KOPT-K1 (cell line): Measurements from ENCODE around the gene MCF2L2.

Experiments
- H3K27ac ChIP-seq: fragments of 200-600 bp; sonication (generic); 2 replicates; pipeline ENCODE4 v1.5.1; 2016; ENCODE audit warnings: antibody characterized with exemption, mild to moderate bottlenecking, low read depth, low read length; ENCODE audit not compliant: poor library complexity, severe bottlenecking
- H3K36me3 ChIP-seq: fragments of 200-600 bp; sonication (generic); 2 replicates; pipeline ENCODE4 v1.5.1; 2017; ENCODE audit warnings: antibody characterized with exemption, mild to moderate bottlenecking, low read length, moderate library complexity; ENCODE audit not compliant: insufficient read depth
- H3K9me3 ChIP-seq: fragments of 200-600 bp; sonication (generic); 2 replicates; pipeline ENCODE4 v1.5.1; 2017; ENCODE audit warnings: antibody characterized with exemption, low read length, mild to moderate bottlenecking; ENCODE audit not compliant: insufficient read depth, poor library complexity, severe bottlenecking

MCF2L2 gene

DNA sequence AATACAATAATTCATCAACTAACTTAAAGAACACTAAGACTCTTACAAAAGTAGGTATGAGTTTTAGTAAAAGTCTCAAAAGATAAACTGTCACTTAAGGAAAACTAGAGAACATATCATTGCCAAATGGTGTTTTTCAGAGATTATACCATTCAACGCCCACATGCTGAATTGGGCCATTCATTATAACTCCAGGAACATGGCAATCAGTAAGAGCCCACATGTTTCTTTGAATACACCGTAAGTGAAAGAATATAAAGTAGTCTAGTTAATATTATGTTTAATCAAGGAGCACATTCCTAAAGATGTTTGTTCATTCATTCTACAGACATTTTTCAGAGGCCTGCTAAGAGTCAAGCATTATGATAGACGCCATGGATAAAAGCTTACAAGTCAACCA, 152.5 kb downstream of the MCF2L2 start:
- no peaks in the 10 kb centered on the region for H3K36me3 ChIP-seq
- no peak overlapping the region for H3K27ac ChIP-seq
- H3K9me3 ChIP-seq, result no peaks in the 10 kb centered on the region

DNA sequence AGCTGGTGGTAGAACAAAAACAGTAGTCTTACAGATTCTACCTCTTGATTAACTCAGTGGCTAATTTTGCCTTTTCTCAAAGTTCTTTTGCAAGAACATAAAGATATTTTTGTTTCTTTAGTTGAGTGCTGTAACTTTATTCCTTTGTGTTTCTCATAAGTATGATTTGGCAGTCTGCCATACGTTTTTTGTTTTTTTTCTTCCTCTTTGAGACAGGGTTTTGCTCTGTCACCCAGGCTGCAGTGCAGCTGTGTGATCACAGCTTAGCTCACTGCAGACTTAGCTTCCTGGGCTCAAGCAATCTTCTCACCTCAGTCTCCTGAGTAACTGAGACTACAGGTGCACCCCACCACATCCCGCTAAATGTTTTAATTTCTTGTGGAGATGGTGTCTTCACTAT, 153.0 kb downstream of the MCF2L2 start:
- no peaks in the 10 kb centered on the region for H3K9me3 ChIP-seq
- no peaks in the 10 kb centered on the region for H3K36me3 ChIP-seq
- H3K27ac ChIP-seq, result no peak overlapping the region

DNA sequence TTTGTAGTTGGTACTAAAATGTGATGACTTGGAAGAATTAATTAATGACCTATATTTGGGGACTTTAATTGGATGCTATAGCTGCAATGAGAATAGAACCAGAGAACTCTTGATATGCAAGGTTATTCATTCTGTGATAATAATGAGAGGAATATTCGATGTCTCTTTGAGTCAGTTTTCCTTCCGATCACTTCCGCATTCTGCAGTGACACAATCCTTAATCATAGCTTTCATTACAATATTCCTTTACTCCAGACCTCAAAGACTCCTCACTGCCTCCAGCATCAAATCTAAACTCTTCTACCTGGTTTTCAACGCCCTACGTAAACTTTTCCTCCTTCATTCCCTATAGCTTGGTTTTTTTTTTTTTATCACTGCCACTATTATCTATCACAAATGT, 153.8 kb downstream of the MCF2L2 start:
- no peaks in the 10 kb centered on the region for H3K36me3 ChIP-seq
- H3K27ac ChIP-seq, result no peak overlapping the region
- H3K9me3 ChIP-seq, result no peaks in the 10 kb centered on the region

DNA sequence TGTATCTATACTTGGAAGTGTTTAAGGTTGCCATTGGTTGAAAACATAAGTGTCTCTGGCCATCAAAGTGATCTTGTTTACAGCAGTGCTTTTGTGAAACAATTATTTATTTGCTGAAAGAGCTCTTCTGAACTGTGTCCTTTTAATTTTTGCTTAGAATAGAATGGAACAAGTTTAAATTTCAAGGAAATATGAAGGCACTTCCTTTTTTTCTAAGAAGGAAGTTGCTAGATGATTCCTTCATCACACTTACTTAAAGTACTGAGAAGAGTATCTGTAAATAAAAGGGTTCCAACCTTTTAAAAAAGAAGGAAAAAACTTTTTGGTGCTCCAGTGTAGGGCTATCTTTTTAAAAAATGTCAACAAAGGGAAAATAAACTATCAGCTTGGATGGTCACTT, 155.6 kb downstream of the MCF2L2 start:
- H3K36me3 ChIP-seq, result no peaks in the 10 kb centered on the region
- H3K9me3 ChIP-seq, result no peaks in the 10 kb centered on the region
- no peak overlapping the region for H3K27ac ChIP-seq

DNA sequence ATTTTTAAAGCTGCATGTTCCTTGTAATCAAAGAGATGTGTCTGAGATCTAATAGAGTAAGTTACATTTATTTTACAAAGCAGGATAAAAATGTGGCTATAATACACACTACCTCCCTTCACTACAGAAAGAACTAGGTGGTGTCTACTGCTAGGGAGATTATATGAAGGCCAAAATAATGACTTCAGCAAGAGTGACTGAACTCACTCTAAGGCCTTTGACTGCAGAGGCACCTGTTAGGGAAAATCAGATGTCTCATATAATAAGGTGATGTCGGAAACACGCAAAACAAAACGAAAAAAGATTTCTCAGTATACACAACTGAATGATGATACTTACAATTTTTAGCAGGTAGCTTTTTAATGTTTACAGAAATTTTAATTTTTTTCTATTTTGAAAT, 156.3 kb downstream of the MCF2L2 start:
- H3K36me3 ChIP-seq, result no peaks in the 10 kb centered on the region
- no peaks in the 10 kb centered on the region for H3K9me3 ChIP-seq
- no peak overlapping the region for H3K27ac ChIP-seq

DNA sequence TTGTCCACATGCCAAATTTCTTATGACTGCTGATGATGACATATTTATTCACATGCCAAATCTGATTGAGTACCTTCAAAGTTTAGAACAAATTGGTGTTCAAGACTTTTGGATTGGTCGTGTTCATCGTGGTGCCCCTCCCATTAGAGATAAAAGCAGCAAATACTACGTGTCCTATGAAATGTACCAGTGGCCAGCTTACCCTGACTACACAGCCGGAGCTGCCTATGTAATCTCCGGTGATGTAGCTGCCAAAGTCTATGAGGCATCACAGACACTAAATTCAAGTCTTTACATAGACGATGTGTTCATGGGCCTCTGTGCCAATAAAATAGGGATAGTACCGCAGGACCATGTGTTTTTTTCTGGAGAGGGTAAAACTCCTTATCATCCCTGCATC, 158.1 kb downstream of the MCF2L2 start:
- Histone ChIP-seq H3K36me3 (no peaks in the 10 kb centered on the region), H3K27ac (no peak overlapping the region), H3K9me3 (no peaks in the 10 kb centered on the region)

DNA sequence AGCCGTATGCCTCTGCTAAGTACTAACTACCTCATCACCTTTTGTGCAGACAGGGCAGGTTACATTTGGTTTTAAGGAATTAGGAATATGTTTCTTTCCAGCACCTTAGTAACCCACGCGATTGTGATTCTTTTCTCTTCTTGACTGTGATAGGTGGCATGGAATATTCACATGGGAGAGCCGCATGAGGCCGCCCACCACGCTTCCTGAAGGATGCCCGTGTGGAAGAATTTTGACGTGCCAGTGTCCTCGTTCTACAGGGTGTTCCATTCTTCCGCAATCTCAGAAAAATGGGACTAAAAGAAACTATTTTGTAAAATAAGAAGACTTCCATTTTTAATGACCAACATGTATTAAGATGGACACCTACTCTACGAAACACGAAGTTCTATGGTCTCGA, 159.1 kb downstream of the MCF2L2 start:
- no peaks in the 10 kb centered on the region for H3K36me3 ChIP-seq
- no peaks in the 10 kb centered on the region for H3K9me3 ChIP-seq
- no peak overlapping the region for H3K27ac ChIP-seq

DNA sequence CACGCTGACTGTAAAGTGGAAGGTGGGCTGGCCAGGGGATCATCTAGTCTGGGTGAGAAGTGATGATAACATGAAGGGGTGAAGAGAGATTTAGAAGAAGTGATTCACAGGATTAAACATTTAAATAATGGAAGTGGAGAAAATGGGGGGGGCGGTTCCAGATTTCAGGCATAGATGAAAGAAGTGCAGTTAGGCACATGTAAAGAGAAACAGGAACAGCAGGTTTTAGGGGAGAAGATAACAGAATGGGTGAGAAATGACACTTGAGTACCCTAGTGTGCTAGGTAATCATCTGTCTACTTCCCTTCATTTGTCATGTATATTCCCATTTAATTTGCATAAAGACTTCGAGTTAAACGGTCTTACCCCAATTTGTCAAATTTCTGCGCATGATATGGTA, 160.1 kb downstream of the MCF2L2 start:
- no peaks in the 10 kb centered on the region for H3K9me3 ChIP-seq
- H3K36me3 ChIP-seq, result no peaks in the 10 kb centered on the region
- H3K27ac ChIP-seq, result no peak overlapping the region

DNA sequence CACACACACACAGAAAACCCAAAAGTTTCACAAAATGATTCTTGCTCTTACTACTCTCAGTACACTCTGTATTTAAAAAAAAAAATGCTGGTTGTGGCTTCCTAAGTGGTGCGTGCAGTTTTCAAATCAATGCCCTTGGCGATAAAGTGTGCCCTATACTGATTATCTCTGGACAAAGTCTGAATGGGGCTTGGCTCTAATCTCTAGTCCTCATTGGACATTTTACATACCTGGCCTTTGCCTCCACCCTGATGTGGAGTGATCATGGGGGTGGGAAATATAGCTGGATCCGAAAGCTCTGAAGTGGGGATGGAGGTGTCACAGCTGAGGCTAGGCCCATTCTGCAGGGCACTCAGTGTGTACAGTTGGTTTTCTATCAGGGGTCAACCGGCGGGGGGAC, 161.3 kb downstream of the MCF2L2 start:
- H3K36me3 ChIP-seq, result no peaks in the 10 kb centered on the region
- H3K27ac ChIP-seq, result no peak overlapping the region
- no peaks in the 10 kb centered on the region for H3K9me3 ChIP-seq

DNA sequence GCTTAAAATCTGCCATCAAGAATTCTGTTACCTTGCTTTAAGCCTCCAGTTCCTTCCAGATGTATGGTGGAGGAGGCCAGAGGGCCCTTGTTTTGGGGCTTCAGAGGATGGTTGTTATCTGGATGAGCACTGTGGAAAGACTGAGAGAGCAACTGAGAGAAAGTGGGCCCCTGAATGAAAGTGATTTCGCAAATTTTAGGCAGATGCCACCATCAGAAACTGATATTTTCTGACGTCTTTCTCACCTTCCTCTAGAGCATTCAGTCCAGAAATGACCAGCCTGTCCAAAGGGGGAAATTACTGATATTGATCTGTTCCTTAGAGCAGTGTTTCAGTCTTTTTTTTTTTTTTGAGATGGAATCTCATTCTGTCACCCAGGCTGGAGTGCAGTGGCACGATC, 162.0 kb downstream of the MCF2L2 start:
- no peak overlapping the region for H3K27ac ChIP-seq
- H3K9me3 ChIP-seq, result no peaks in the 10 kb centered on the region

DNA sequence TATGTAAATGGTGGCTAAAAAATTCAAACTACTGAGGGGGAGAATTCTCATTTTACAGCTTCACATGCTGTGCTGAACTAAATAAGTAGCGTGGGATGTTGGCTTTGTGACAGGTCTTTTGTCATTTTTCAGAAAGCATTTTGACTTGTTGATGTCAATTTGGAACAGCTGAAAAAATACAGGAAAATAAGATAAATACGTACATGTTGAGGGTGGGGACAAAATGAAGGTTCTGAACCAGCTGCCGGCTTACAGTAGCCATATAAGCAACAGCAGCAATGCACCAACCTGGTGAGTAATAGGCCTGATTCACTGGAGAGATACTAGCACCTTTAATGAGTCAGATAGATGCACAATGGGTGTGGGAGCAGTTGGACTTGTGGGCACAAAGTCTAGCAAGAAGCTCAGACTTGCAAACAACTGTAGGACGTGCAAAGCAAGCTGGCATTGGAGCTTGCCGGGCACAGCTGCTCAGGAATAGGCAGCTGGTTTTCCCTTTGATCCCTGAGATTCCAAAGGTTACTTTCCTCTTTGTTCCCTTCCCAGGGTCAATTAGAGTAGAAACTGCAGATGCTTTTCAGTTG, 162.5 kb downstream of the MCF2L2 start:
- Histone ChIP-seq H3K27ac (no peak overlapping the region), H3K36me3 (no peaks in the 10 kb centered on the region), H3K9me3 (no peaks in the 10 kb centered on the region)

More for the DNA sequence above, 162.0 kb downstream of the MCF2L2 start:
- H3K36me3 ChIP-seq, result no peaks in the 10 kb centered on the region

DNA sequence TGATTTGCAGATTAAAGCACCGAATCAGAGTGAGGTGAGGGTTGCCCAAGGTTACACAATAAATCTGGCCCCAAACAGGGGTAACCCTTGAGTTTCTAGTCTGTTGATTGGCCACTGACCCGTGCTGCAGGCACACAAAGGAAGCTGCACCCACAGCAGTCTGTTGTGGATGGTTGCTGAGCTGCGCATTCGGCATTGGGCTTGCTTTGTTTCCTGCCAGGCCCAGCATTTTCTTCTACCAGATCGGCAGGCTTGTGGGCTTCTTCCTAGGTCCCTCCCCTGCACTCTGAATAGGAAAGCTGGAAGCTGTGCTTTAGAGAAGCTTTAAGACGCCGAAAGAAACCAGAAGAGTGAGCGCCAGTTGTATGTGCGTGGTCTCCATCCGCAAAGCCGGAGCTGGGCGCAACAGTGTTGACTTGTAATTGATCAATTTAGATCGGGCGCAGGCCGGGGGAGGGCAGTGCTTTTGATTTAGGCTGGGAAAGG, 163.2 kb downstream of the MCF2L2 start:
- Histone ChIP-seq H3K27ac (no peak overlapping the region), H3K9me3 (no peaks in the 10 kb centered on the region), H3K36me3 (no peaks in the 10 kb centered on the region)

DNA sequence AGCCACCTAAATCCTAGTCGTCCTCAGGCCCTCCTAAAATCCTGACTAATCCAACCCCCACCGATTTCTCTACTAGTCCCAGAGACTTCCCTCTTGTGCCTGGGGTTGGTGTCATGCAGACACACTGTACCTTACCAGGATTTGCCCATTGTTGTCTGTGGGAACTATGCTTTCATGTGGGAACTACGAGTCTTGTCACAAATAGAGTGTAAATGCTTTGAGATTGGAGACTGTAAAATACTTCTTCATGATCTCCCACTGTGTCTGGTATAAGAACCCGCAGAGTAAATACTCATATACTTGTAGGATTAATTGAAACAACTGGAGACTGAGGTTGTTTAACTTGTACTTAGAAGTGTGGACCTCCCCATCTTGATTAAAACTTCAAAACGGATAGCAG, 164.2 kb downstream of the MCF2L2 start:
- Histone ChIP-seq H3K27ac (no peak overlapping the region), H3K9me3 (no peaks in the 10 kb centered on the region), H3K36me3 (no peaks in the 10 kb centered on the region)

DNA sequence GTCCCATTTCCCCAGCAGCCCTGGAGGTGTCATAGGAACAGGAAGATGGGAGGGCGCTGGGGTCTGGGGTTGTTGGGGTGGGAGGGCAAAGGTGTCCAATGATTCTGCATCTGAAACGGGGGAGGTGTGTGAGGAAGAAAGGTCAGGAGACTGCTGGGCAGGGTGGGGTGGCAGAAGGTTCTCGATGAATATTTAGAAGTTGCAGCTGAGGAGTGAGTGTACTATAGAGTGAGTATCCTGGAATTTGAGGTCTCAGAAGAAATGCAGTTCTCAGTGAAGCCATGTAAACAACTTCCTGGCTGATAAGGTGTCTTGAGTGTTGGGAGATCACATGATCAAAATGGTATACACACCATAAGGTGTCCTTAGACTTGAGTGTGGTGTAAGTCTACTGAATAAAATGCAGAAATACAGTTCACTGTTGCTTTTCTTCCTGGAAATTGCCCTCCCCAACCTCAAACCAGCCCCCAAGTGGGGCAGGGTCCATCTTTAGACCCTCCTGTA, 165.5 kb downstream of the MCF2L2 start:
- H3K27ac ChIP-seq, result no peak overlapping the region
- no peaks in the 10 kb centered on the region for H3K36me3 ChIP-seq
- H3K9me3 ChIP-seq, result no peaks in the 10 kb centered on the region

DNA sequence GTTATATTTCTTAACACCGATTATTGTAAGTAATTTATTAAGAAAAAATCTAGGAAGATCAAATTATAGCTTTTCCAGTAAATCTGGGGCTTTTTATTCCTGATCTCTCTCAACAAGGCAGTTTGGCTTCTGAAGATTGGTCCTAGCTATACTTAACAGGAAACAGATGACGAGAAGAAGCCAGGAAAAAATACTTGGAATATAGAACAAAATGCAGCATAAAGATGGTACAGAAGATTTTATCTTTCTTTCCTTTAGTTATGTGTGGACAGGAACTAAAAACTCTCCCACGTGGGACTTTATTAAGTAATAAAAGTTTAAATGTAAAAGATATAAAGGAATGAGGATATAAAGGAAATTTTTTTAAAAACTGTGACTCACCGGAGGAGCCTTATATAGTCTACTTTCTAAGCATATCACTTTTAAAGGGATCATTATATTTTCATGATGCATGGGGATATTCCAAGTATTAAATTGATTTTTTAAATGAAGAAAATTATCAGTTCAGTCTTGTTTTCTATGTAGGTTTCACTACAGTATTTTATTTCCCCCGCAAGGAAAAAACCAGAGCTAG, 167.2 kb downstream of the MCF2L2 start:
- H3K27ac ChIP-seq, result no peak overlapping the region
- H3K36me3 ChIP-seq, result no peaks in the 10 kb centered on the region
- no peaks in the 10 kb centered on the region for H3K9me3 ChIP-seq
